Fibroblast of skin of back (primary cell): Measurements from ENCODE around the gene F3.

Experiments
- DNase-seq: peaks from one replicate; pipeline ENCODE4 v3.0.0-alpha.2; 2013

F3 gene

GRCh38 chr1:94552071-94552586 lies 10.6 kb upstream of the F3 start:
- no peak for DNase-seq

GRCh38 chr1:94551449-94551848 lies 9.9 kb upstream of the F3 start:
- no peak for DNase-seq

GRCh38 chr1:94550800-94551241 lies 9.3 kb upstream of the F3 start:
- DNase-seq, result no peak

GRCh38 chr1:94550396-94550795 lies 8.8 kb upstream of the F3 start:
- DNase-seq, result no peak

- DNase-seq, result no peak
Measured at GRCh38 chr1:94549706-94550105, 8.1 kb upstream of the F3 start.

GRCh38 chr1:94544706-94545490 lies 3.3 kb upstream of the F3 start:
- peak; percentile 55 for DNase-seq

- DNase-seq, result no peak
Measured at GRCh38 chr1:94543893-94544635, 2.5 kb upstream of the F3 start.

- no peak for DNase-seq
Measured at GRCh38 chr1:94543001-94543400, 1.4 kb upstream of the F3 start.

GRCh38 chr1:94542088-94542870 lies 720 bp upstream of the F3 start:
- DNase-seq, result peak; percentile 72

- no peak for DNase-seq
Measured at GRCh38 chr1:94540440-94541245, 916 bp downstream of the F3 start.

- peak; percentile 41 for DNase-seq
Measured at GRCh38 chr1:94539496-94539895, 2.1 kb downstream of the F3 start.

- DNase-seq, result no peak
Measured at GRCh38 chr1:94538243-94538827, 3.2 kb downstream of the F3 start.

GRCh38 chr1:94537254-94537653 lies 4.3 kb downstream of the F3 start:
- DNase-seq, result no peak

GRCh38 chr1:94535879-94536278 lies 5.7 kb downstream of the F3 start:
- DNase-seq, result no peak

- DNase-seq, result no peak
Measured at GRCh38 chr1:94535095-94535494, 6.5 kb downstream of the F3 start.

GRCh38 chr1:94532077-94532476 lies 9.5 kb downstream of the F3 start:
- no peak for DNase-seq

- DNase-seq, result no peak
Measured at GRCh38 chr1:94531664-94532063, 9.9 kb downstream of the F3 start.

- DNase-seq, result no peak
Measured at GRCh38 chr1:94530373-94530878, 11.1 kb downstream of the F3 start.

- DNase-seq, result no peak
Measured at GRCh38 chr1:94529416-94529815, 12.1 kb downstream of the F3 start.

- DNase-seq, result no peak
Measured at GRCh38 chr1:94528826-94529225, 12.7 kb downstream of the F3 start.

- no peak for DNase-seq
Measured at GRCh38 chr1:94528299-94528698, 13.3 kb downstream of the F3 start.
